ENCODE results near the gene VPS72. TPM values are rescaled to one million over a fixed set of nuclear protein-coding genes. Genes with fewer than 3 reads are reported as not detected.
"Not testable (repeated sequence)": the region's sequence is repeated elsewhere in the genome, so short reads cannot be mapped to it uniquely, and the experiment has no call there.

VPS72 gene
- total RNA-seq, 6 experiments from 2014 or later = 10.0 to 19.2 (median 14.7) TPM

DNA sequence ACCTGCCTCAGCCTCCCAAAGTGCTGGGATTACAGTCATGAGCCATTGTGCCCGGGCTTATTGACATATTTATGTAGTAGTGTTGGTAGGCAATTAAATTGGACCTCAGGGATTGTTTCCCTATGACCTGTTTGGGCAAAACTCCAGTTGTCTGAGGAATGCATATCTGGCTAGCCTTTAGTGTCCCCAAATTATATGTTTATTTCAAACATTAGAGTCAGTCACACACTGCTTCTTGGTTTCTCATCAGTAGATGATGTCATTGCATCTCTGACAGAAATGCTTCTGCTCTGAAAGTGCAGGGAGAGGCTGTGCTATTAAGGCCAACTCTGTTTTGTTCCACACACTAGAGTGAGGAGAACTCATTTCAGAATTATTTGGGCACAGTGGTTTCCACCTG lies 20.8 kb upstream of the VPS72 start:
- H3K27me3 ChIP-seq = no peaks in the 10 kb centered on the region
- ATAC-seq (no peak), DNase-seq (no peak)
- H3K9me3 ChIP-seq = no peaks in the 10 kb centered on the region
- H3K27ac ChIP-seq = no peak overlapping the region
- peaks cover 0 to 26% (median 10%) of the 10 kb centered on the region in 4 donors for H3K36me3 ChIP-seq
- TF ChIP-seq POLR2A (IDR thresholded peaks at IDR 0.05) (no peak), CTCF (IDR thresholded peaks at IDR 0.05) (no peak)
- 67% methylated on average over 1 of the region's 1 CpG for WGBS (ENCODE audit: insufficient coverage, low coverage, low lambda C conversion rate, missing lambda C conversion rate)
- intact Hi-C loops (cut with DNase I) = no loop called here
- peaks cover 0 to 2% (median 0%) of the 10 kb centered on the region in 4 donors for H3K4me1 ChIP-seq
- no peak overlapping the region for H3K4me3 ChIP-seq

- H3K27me3 ChIP-seq; intact Hi-C loops (cut with DNase I); H3K27ac ChIP-seq; H3K4me1 ChIP-seq; DNase-seq; H3K9me3 ChIP-seq; H3K4me3 ChIP-seq; ATAC-seq: not testable (repeated sequence)
- WGBS (ENCODE audit: insufficient coverage, low coverage, low lambda C conversion rate, missing lambda C conversion rate) = 89% methylated on average over 12 of the region's 12 CpGs
- peaks cover 0 to 30% (median 10%) of the 10 kb centered on the region in 4 donors for H3K36me3 ChIP-seq
Measured at GRCh38 chr1:151205381-151205965, 15.5 kb upstream of the VPS72 start.

DNA sequence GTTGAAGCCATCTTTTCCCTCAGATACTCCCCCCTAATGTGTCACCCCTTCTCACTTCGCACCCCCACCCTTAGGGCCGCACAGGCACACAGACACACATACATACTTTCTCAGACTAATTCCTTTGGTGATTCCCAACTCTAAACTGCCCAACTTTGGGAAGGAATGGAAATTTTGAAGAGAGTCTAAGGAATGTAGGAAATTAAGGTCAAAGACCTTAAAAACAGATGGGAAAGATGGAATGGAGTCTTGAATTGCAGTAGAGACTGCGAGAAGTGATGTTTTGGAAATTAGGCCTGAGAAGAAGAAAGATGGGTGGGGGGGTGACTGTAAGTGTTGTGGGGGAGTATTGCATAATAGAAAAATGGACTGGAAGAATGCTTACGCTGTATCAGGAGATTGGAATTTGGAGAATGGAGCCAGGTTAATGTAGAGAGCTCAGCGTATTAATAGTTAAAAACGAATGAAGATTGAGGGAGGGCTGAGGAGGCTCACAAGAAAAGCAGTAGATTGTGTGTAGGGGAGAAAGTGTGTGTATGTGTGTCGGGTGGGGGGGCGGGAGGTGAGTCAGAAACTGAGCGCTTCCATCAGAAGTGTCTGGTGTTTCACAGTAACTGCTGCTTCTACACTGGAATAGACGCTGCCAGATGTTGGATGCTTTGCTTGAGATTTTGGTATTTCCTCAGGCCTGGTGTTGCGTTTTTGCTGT lies 10.0 kb upstream of the VPS72 start:
- 35% methylated on average over 11 of the region's 11 CpGs for WGBS (ENCODE audit: insufficient coverage, low coverage, low lambda C conversion rate, missing lambda C conversion rate)
- Histone ChIP-seq H3K36me3 (peaks cover 0 to 6% (median 0%) of the 10 kb centered on the region in 4 donors), H3K4me3 (peak overlapping the region; percentile 74 to 83 (median 81)), H3K9me3 (no peaks in the 10 kb centered on the region), H3K4me1 (peaks cover 0 to 21% (median 0%) of the 10 kb centered on the region in 4 donors), H3K27ac (peak overlapping the region; percentile 1 to 78 (median 73)), H3K27me3 (no peaks in the 10 kb centered on the region)
- TF ChIP-seq CTCF (IDR thresholded peaks at IDR 0.05) (no peak), POLR2A (IDR thresholded peaks at IDR 0.05) (no peak)
- DNase-seq (no peak), ATAC-seq (no peak)
- intact Hi-C loops (cut with DNase I) = loop anchor here in 1 of 2 donors (5.0 to 10.0 kb wide), 2 partner anchors 47 to 75 kb away; no protein-coding TSS in a partner anchor

DNA sequence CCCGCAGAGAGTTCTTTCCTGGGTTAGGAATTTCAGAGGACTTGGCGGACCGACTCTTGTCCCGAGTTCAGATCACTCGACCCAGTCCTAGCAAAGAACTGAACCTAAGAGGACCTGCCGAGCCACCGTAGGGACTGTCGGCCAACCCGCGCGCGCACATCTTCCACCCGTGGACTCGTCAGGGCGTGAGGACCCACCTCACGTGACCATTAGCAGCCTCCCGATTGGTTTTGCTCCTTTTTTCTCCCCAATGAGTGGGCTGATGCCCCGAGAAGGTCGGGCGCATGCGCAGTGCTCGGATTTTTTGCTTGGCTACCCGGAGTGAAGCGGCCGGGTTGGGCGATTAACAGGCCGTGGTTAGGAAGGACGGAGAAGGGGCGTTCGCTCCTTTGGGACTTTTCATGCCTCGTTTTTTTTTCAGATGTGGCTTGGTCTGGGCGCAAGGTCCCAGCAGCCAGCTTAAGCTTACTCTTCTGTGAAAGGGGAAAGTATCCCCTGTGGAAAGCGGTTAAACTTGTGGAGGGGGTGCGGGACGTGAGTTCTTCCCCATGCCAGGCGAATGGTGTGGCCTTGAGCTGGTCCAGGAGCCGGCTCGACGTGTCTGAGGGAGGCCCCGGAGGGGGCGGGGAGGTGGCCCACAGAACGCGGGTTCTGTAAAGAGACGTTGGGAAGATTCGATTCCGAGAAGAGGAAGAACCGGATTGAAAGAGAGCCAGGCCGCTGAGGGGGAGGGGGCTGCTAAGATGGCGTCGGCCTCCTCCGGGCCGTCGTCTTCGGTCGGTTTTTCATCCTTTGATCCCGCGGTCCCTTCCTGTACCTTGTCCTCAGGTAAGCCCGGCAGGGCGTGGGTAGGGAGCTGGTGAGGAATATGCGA lies 8.5 kb upstream of the VPS72 start, which contains the start of gene PIP5K1A:
Gene PIP5K1A, plus strand, starts transcription at position 299 of the 874 bp plus-strand sequence. Its CDS starts 445 bp downstream, at position 744.
- Histone ChIP-seq H3K27me3 (no peaks in the 10 kb centered on the region), H3K9me3 (no peaks in the 10 kb centered on the region), H3K27ac (peak within 1 kb of the TSS; percentile 59 to 78 (median 73)), H3K36me3 (peaks cover 0 to 6% (median 0%) of the 10 kb centered on the region in 4 donors), H3K4me3 (peak within 1 kb of the TSS; percentile 74 to 83 (median 81)), H3K4me1 (peaks cover 0 to 21% (median 0%) of the 10 kb centered on the region in 4 donors)
- TF ChIP-seq POLR2A (IDR thresholded peaks at IDR 0.05) (peak; percentile 77), CTCF (IDR thresholded peaks at IDR 0.05) (no peak)
- WGBS (ENCODE audit: insufficient coverage, low coverage, low lambda C conversion rate, missing lambda C conversion rate) = under 1% methylated on average over 40 of the region's 60 CpGs
- intact Hi-C loops (cut with DNase I) = loop anchor here in 1 of 2 donors (10.0 kb wide), 1 partner anchor 76 kb away; no protein-coding TSS in a partner anchor
- ATAC-seq = peak; percentile 85 to 92 (median 90)
- DNase-seq = peak; percentile 99
